Epithelial cell of esophagus (primary cell): Measurements from ENCODE around the gene PNPLA7.
"Not testable (repeated sequence)": the region's sequence is repeated elsewhere in the genome, so short reads cannot be mapped to it uniquely, and the experiment has no call there.

ENCODE experiments used
- DNase-seq: peaks from one replicate; pipeline ENCODE4 v3.0.0; 2010; ENCODE audit warnings: low read depth
- H3K4me3 ChIP-seq: 2 replicates; pipeline ENCODE4 v1.5.1; 2011; ENCODE audit warnings: mild to moderate bottlenecking, low read length, control low read depth
- TF ChIP-seq, protein P1 (sequence below): IDR thresholded peaks from 2 replicates; pipeline ENCODE4 v1.5.1; 2011; ENCODE audit warnings: low read depth, mild to moderate bottlenecking, low read length, control low read depth, inconsistent platforms; ENCODE audit not compliant: insufficient read depth; ENCODE audit errors: missing control alignments

PNPLA7 gene

DNA sequence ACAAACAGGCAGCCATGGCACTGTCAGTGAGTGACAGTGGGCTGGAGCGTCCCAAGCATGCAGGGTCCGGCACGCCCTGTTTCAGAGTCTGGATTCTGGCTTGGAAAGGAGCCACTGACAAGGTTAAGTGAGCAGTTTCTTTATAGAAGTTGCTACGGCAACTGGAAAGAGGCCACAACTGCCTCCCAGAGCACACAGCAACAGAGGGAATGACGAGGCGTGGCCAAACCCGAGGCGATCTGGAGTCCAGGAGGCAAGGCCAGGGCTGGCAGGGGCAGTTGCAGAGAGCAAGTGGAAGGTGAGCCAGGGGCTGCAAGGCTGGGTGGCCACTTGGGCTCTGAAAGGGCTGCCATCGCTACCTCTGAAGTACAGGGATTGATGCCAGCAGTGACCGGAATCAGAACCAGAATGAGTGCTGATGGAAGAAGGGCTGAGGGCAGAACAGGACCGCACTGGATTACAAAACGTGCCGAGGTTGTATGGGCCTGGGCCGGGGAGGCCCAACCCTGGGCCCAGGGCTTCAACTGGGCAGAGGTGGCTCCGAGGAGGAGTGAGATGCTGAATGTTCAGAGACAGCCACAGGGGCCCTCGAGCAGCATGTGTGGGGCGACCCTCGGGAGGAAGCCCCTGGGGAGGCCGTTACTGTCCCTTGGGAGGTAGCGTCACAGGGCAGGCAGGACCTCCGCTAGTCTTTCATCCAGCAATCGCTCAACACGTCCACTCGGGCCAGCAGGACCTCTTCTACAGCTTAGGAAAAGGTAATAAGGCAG is 6.1 kb upstream of the PNPLA7 start:
- H3K4me3 ChIP-seq: no peak overlapping the region
- DNase-seq: no peak
- TF ChIP-seq, protein P1, sequence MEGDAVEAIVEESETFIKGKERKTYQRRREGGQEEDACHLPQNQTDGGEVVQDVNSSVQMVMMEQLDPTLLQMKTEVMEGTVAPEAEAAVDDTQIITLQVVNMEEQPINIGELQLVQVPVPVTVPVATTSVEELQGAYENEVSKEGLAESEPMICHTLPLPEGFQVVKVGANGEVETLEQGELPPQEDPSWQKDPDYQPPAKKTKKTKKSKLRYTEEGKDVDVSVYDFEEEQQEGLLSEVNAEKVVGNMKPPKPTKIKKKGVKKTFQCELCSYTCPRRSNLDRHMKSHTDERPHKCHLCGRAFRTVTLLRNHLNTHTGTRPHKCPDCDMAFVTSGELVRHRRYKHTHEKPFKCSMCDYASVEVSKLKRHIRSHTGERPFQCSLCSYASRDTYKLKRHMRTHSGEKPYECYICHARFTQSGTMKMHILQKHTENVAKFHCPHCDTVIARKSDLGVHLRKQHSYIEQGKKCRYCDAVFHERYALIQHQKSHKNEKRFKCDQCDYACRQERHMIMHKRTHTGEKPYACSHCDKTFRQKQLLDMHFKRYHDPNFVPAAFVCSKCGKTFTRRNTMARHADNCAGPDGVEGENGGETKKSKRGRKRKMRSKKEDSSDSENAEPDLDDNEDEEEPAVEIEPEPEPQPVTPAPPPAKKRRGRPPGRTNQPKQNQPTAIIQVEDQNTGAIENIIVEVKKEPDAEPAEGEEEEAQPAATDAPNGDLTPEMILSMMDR: no peak

DNA sequence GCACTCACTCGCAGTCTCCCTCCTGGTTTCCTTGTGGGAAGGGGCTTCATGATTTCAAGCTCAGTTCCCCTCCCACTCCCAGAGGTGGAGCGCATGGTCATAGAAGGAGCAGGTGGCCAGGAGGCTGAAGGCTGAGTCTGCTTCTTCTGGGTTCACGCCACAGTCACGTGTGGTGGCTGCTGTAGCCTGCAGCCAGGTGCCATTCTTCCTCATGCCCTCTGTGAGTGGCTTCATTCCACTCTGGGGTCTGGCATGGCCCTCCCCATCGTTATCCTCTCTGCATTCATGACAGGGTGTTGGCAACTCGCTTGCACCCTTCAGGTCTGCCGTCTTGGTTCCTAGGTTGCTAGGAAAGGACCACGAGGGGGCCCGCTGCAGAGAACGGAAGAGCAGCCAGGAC is 5.0 kb upstream of the PNPLA7 start:
- TF ChIP-seq, protein P1: no peak
- DNase-seq: no peak
- H3K4me3 ChIP-seq: no peak overlapping the region

DNA sequence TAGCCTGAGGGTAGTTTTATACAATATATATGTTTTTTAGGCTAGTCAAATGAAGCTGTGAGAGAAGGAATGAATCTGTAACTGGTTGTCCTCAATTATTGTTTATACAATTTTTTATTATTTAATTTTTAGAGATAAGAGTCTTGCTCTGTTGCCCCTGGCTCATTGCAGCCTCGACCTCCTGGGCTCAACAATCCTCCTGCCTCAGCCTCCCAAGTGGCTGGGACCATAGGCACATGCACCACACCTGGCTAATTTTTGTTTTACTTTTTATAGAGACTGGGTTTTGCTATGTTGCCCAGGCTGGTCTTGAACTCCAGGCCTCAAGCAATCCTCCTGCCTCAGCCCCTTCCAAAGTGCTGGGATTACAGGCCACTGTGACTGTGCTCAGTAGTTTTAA is 4.1 kb upstream of the PNPLA7 start:
- H3K4me3 ChIP-seq: no peak overlapping the region
- TF ChIP-seq, protein P1: no peak
- DNase-seq: no peak

DNA sequence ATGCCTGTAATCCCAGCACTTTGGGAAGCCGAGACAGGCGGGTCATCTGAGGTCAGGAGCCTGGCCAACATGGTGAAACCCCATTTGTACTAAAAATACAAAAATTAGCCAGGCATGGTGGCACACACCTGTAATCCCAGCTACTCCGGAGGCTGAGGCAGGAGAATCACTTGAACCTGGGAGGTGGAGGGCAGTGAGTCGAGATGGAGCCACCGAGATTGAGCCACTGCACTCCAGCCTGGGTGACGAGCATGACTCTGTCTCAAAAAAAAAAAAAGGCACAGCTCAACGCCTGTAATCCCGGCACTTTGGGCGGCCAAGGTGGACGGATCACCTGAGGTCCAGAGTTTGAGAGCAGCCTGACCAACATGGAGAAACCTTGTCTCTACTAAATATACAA is 3.5 kb upstream of the PNPLA7 start:
- DNase-seq, H3K4me3 ChIP-seq: not testable (repeated sequence)

DNA sequence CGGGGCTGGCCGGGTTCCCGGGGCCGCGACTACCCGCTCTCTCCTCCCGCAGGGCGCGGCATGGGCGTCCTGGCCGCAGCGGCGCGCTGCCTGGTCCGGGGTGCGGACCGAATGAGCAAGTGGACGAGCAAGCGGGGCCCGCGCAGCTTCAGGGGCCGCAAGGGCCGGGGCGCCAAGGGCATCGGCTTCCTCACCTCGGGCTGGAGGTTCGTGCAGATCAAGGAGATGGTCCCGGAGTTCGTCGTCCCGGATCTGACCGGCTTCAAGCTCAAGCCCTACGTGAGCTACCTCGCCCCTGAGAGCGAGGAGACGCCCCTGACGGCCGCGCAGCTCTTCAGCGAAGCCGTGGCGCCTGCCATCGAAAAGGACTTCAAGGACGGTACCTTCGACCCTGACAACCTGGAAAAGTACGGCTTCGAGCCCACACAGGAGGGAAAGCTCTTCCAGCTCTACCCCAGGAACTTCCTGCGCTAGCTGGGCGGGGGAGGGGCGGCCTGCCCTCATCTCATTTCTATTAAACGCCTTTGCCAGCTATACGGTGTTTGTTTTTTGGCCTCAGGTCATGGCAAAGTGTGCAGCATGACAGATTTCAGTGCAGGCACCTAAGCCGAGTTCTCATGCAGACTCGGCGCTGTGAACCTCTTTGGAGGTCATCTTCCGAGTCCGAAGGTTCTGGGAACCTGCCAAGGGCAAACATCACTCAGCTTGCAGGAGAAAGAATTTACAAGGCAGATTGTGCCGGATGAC is 2.0 kb upstream of the PNPLA7 start:
- peak overlapping the region; percentile 67 for H3K4me3 ChIP-seq
- TF ChIP-seq, protein P1: no peak
- peak; percentile 24 for DNase-seq

DNA sequence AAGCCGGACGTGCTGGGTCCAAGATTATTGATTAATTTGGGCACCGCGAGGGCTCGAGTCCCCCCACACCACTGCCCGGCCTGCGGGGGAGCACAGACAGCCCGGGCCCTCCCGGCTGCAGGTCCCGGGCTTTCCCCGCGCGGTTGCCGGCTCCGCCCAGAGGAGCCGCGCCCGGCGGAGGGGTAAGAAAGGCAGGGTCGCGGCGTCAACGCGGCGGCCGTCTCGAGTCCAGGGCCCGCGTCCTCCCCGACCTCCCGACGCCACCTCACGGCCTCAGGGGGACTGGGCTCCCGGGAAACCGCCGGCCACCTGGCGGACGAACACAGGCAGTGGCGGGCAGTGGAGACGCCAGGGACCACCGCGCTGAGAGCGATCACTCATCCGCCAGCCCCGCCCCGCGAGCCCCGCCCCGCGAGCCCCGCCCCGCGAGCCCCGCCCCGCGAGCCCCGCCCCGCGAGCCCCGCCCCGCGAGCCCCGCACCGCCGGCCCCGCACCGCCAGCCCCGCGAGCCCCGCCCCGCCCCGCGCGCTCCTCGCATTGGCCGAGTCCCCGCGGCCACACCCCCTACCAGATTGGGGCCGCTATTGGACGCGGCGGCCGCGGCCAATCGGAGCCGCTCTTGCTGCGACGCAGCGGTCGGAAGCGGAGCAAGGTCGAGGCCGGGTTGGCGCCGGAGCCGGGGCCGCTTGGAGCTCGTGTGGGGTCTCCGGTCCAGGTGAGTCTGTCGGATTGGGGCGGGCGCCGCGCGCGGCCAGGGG is 1.2 kb upstream of the PNPLA7 start, which contains the start of gene MRPL41:
Gene MRPL41, plus strand, starts transcription at position 616 of the 758 bp plus-strand sequence. CDS start 203 bp downstream, outside the sequence.
- DNase-seq: peak; percentile 91
- TF ChIP-seq, protein P1: peak; percentile 36
- H3K4me3 ChIP-seq: peak within 1 kb of the TSS; percentile 67

DNA sequence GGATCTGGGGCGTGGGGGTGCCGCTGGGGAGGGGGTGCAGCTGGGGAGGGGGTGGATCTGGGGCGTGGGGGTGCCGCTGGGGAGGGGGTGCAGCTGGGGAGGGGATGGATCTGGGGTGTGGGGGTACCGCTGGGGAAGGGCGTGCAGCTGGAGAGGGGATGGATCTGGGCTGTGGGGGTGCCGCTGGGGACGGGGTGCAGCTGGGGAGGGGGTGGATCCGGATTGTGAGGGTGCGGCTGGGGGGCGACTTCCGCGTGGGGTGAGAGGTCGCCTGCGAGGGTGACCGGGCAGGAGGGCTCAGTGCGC is 709 bp upstream of the PNPLA7 start:
- peak overlapping the region; percentile 52 for H3K4me3 ChIP-seq
- not testable (repeated sequence) for DNase-seq
